NCI-H345 treated with DMSO at 0.1 percent for 48 hours (cell line): ENCODE measurements around the gene SETBP1.

Experiments
- DNase-seq: peaks from one replicate; lab custom pipeline; 2025; ENCODE audit not compliant: unreplicated experiment; lab: John Stamatoyannopoulos, UW

The SETBP1 gene

DNA sequence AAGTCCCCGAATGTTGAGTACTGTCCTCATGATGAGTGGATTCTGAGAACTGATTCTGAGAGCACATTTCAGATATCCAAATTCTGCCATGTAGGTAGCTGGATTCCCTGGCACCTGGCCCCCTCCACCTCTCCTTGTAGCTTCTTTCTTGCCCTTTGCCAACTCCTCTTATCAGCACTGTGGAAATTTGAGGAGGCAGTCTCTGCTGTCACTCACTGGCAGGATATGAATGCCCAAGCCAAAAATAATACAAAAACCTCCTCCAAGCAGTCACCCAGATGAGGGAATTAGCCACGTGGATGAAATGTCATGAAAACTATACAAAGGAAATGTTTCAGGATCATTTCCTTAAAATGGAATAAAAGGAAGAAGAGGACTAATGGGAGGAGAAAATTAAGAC, 276.8 kb downstream of the SETBP1 start:
- DNase-seq = no peak

DNA sequence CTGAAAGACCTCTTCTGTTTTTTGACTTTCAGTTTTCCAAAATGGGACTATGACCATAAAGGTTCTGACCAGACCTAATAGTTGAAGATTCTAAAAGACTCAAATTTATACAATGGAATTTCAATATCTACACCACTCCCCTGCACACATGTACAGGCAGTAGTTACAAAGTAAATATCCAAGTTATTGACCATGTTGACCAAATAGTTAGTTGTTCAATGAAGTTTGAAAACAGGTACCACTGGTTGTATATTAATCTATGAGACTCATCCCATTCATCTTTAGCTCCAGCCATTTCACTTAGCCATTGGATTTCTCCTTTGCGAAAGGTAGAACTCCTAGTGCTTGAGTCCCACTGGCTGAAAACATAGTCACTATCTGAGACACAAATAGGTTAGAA, 277.4 kb downstream of the SETBP1 start:
- DNase-seq = no peak

DNA sequence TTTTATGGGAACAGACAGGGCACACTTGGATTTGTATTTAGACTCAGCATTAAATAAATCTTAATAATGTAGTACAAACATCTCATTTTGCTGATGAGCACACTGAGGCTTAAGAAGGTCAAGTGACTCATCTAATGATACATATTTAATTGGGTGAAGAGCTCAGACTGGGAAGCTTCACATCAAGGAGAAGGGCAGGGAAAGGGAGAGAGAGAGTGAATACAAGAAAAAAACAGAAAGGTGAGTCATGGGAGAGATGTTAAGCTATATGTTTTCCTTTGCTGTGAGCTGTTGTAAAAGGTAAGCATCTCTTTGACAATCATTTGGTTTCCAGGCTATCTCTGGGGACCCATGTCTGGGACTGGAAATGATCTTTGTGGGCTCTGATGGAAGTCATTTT, 277.8 kb downstream of the SETBP1 start:
- DNase-seq = no peak

DNA sequence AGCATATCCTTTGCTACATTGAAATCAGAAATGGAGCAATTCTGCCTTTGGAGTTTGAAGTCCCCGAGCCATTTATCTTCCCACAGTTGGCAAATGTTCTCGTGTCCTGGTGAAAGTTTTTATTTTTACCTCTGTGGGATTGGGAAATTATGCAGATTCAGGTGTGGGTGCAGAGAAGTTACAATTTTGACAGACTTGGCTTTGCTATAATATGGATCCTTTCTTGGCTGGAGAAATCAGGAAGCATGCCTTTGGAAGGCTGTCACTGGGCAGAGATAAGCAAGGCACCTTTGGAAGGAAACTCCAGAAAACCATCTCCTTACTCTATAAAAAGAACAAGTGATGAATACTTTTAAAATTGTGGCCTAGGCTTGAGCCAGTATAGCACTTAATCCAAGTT, 278.3 kb downstream of the SETBP1 start:
- DNase-seq = no peak

DNA sequence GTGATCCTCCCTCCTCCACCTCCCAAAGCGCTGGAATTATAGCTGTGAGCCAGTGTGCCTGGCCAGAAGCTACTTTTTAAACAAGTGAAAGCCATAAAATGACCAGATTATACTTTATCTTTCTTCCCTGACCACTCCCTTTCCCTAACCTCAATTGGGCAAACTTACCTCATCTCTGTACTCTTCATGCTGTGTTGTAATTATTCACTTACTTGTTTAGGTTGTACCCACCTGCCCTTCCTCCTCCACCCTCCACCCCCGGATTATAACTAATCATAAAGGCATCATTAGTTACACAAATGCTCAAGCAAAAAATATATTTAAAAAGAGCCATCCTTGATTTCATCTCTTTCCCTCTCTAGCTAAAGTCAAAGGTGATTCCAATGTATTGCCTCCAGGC, 279.9 kb downstream of the SETBP1 start:
- no peak for DNase-seq

DNA sequence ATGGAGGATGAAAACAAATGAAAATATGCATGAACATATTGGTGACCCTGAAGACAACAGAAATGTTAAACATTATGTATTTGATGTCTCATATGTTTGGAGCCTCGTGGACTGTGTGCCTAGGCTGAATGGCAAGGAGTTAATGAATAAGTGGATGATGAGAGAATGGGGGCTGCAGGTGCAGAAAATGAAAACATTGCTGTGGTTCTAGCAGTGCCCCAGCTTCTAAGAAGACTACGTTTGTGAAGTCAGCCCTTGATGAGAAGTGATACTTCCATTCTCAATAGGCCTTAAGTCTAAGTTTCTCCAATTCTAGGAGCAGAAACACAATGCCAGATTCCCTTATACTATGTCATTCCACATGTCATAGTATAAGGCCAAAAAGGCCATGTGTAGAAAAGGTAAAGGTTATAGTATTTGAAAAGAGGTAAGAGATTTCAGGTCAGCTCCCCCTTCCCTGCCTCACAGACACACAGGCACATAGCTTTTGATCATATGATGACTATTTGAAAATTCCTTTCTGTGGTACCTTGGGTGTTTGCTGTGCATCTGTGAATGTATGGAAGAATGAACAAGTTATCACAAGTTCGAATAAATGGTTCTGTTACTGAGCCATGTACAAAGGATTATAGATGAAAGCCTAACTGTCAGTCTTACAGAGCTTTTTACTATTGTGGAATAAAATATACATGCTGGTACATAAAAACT, 280.8 kb downstream of the SETBP1 start:
- no peak for DNase-seq

DNA sequence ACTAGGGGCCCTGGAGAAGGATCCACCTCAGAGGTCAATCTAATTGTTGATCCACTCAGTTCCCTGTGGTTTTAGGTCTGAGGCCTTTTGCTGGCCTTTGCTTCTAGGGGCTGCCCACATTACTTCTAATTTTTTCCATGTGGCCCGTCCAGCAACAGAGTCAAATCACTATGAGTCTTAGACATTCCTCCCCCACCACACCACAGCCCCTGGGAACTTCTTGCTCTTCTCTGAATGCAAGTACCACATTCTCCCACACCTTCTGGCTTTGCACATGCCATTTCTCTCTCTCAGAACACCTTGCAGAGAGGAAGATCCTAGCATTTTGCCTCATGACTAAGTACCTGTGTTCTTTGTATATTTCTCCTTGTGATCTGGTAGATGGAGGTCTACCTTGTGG, 286.9 kb downstream of the SETBP1 start:
- no peak for DNase-seq

DNA sequence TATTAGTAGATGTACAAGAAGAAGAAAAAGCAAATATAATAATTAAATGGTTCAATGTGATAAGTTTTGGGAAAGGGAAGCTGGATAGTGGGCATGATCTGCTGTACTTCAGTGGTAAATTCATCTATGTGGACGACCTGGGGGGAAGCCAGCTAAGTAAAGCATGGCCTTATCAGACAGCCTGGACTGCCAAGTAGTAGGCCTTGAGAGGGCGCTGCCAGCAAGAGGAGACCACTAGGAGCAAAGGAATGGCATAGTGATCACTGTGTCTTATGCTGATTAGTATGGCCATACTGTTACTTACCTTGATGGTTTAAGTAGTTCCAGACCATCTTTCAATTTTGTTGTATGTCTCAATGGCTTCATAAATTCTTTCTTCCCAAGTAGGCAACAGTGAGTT, 287.6 kb downstream of the SETBP1 start:
- DNase-seq = no peak

DNA sequence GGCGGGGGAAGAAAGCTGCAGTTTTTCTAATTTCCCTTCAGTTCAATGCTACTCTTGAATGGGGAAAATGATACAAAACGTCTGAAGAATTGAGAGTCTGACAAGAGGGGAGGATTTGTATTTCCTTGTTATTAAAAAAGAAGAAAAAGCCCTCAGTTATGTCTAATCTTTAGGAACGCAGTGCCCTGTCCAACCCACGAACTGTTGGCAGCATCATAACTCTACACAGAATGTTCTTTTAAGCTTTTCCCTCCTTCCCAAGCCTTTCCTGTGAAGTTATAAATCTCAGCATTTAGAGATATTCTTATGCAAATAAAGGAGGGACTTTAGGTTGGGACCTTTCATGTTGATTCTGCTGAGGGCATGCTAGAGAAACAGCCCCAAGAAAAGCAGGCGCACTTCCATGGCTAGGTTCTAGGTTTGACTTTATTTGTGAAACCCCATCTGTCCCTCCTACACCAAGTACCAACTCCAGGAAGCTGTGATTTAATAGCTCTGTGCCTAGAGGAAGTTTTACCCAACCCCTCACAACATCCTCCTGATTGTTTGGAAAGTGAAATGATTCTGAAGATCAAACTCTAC, 288.6 kb downstream of the SETBP1 start:
- no peak for DNase-seq

DNA sequence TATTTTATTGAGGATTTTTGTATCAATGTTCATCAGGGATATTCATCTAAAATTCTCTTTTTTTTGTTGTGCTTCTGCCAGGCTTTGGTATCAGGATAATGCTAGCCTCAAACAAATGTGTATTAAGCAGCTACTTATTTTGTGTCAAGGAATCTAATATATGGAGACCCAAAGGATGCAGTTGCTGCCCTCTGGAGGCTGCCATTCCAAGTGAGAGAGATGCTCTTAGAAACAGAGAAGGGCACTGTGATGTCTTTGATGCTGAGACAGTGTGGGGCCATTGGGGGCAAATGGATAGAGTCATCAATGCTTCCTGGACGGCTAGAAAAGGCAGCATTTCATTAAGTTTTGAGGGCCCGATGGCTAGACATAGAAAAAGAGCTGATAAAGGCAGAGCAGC, 292.6 kb downstream of the SETBP1 start:
- DNase-seq = no peak

DNA sequence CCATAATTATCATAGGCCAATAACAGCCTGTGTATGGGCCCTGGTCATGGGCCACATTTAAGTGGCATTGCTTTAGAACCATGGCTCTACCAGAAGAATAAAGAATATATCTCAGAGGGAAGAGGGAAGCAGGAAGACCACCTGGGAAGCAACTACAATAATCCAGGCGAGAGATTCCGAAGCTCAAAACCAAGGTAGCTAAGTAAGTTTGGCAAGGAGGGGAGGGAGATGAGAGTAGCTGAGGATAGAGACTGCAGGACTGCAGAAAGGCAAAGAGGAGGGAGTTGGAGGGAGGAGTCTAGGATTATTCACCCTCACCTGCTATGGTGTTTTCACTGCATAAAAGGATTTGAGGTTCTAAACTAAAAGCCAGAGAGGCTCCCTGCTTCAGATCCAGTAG, 293.5 kb downstream of the SETBP1 start:
- no peak for DNase-seq

DNA sequence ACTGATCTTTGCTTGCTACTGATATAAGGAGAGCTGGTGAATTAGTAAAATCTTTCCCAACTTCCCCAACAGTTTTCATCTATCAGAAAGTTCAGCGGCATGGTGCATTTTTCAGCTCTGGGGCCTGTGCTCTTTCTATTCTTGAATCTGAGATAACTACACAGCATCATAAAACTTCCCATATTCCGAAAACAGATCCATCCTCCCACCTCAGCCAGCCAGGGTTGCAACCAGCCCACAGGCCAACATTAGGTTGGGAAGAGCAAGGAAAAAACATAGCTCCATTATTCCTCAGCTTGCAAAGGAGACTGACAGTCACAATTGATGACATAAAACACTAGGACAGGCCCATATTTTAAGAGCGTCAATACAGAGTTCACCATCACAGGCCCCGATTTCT, 297.2 kb downstream of the SETBP1 start:
- no peak for DNase-seq

DNA sequence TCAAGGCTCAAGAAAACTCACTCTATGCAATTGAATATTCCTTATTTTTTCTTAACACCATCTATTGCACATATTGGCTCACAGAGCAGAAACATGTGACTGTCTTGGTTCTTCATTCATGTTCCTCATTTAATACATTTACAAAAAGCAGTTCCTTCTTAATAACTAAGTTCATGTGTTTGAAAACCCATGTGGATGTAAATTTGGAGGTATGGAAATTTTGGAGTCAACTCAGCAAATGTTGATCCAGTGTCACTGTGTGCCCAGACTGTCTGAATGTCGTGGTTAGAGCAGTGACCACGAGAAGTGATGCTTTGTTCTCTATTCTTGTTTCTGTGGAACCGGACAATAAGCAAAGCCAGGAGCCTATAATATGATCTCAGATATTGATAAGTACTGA, 299.1 kb downstream of the SETBP1 start:
- DNase-seq = no peak

DNA sequence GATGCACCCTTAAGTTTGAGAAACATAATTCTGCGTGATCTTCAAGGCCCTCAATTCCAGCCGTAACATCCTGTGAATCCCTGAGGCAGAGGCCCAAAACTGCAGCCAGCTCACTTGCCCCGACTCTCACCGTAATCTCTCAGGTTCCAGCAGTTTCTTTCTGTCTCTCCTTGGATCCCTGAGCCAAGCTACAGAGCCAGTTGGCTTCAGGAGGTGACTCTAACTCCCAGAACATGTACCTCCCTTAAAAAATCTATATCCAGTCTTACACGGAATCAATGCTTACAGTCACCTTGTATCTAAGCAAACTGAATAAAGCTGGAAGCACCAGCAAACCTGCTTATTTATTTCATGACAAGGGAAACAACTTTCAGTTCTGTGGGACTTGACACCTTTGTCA, 300.4 kb downstream of the SETBP1 start:
- no peak for DNase-seq

DNA sequence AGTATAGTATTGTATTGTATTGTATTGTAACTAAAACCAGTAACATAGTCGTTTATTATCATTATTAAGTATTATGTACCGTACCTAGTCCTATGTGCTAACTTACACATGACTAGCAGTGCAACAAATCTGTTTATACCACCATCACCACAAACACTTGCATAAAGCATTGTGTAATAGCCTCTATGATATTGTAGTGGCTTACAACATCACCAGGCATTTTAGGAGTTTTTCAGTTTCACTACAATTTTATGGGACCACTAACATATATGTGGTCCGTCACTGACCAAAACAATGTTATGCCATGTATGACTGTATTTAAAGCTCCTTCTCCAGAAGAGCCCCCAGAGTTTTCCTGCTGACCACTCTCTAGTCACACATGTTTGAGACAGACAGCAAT, 306.2 kb downstream of the SETBP1 start:
- DNase-seq = no peak

DNA sequence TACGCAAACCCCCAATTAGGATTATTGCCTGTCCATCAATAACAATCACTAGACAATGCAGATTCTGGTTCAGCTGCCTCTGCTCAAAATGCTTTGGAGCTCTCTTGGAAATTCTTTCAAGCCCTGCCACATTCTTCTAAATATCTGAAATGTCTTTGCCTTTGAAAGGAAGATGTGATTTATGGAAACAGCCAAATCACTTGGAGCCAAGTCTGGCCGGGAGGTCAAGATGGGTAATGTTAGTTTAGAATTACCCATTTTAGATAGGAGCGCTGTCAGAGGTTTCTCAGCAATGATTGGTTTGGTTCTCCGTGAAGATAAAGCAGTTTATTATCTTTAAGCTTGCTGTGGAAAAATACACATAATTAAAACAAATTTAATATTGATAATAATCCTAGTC, 306.7 kb downstream of the SETBP1 start:
- no peak for DNase-seq

DNA sequence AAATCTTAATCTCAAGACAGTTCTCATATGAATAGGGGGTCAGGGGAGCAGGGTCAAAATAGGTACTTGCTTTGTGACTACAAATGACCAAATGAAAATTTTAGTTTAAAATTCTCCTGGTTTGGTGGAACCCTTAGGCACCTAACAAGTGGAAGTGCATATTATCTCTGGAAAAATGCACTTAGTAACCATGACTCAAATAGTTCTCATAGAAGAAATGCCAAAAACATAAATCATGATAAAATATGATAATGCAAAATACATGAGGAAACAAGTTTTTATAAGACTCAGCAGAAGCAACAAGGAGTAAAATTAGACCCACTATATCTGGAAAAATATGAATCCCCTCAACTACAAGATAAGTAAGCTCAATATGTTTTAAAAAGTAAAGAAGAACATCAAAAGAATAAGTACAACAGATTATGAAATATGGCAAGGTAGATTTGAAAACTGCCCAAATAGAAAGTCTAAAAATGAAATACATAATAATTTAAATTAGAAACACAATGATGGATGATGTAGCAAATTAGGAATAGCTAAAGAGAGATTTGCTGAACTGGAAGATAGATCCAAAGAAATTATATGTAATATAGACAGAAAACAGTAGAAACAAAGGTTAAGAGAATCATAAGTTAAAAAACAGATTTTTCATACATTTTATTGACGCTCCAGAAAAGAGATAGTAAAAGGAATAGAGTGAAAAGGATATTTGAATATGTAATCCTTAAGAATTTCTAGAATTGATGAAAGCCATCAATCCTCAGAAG, 308.3 kb downstream of the SETBP1 start:
- DNase-seq = no peak

DNA sequence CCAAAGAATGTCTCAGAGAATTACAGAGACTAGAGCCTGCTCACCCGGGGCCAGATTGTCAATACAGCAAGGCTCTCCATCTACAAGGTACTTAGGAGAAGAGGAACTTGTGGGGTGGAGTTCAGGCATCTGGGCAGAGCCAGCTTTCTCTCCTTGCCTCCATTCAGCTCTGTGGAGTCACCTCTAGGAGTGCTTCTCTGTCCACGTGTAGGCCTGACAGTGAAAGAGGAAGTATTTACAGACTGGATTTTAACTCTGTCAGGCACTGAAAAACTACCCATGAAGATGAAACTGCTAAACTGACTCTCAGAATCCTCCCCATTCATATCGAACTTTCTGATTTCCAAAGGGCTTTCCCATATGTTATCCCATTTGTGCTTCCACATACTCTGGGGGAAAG, 315.6 kb downstream of the SETBP1 start:
- no peak for DNase-seq

DNA sequence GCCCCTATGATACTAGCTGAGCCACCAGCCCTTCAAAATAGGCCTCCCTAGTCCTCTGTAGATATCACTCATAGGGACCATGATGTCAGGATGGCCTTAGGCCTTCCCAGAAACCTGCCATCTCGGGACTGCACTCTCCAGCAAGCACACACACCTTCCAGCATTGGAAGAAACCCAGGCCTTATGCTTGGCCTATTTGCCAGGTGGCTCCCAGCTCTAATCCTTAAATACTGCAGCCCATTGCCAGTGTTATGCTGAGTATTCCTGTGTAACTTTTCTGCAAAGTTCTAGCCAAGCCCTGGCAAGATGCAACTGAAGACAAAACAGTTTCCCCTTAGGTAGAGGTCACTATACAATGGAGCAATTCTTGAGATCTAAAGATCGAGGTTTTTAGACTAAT, 316.5 kb downstream of the SETBP1 start:
- no peak for DNase-seq

DNA sequence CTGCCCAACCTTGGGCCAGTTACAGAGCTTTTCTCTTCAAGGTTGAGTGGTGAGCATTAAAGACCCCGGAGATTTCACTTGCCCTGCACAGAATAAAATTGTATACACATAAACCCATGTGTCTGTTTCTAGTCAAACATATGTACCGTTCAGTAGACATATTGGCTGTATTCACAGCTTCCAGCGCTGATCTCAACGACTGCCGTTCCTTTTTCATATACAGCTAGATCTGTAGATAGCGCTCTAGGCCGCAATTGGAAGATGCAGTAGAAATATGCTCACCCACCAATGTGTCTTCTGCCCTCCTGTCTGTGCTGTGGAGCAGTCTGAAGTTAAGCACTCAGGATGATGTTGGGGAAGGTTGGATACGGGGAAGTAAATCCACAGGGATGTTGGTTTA, 317.7 kb downstream of the SETBP1 start:
- no peak for DNase-seq

DNA sequence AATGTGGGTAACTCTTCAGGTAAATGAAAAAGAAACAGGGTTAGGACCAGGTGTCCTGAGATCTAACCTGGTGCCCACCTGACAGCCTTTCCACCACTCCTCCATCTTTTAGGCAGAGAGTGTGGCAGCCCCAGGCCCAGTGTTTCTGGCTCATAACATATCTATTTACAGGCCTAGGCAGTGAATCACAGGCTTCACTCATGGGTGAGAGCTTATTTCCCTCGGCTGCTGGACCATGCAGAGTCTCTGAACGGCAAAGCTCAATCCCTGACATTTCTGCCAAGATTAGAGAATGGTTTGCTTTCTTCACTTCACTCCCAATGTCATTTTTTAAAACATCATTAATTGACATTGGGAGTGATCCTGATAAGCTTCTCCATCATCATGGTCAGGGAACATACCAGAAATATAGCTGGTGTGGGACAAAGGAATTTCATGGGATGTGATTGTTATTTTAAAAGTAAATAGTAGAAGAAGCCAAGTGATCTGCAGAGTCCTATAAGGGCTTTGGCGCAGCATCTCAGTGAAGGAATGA, 323.9 kb downstream of the SETBP1 start:
- DNase-seq = no peak

DNA sequence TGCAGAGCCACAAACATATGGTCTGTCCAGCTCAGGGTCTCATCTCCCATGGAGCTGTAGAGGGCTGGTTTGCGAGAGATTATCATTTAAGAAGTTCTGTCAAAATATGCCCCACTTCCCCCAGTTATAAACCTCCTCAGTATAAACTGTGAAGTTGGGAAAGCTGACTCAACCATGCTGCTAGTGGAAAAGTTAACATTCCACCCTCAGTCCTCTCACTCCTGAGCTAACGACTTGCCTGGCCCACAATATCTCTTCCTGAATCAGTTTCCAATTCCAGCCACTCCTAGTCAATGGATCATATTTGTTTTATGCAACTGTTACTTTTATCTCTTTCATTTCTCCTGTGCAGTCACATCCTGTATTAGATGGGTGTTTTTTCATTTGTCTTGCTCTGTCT, 326.2 kb downstream of the SETBP1 start:
- no peak for DNase-seq
